GM23338 (cell line): ENCODE measurements around the gene SMYD5. TPM values are rescaled to one million over a fixed set of nuclear protein-coding genes. Genes with fewer than 3 reads are reported as not detected.

Experiments
- ATAC-seq: fragments of 200-7000 bp; cut with Tn5 transposase; 3 replicates; pipeline ENCODE4 v1.9.1; 2020
- DNase-seq: peaks from one replicate; pipeline ENCODE4 v3.0.0-alpha.2; 2015; ENCODE audit warnings: low spot score
- H2AFZ ChIP-seq: fragments of 200-600 bp; sonication (generic); 2 replicates; pipeline ENCODE4 v1.8.0; 2016; ENCODE audit warnings: antibody characterized with exemption, mild to moderate bottlenecking, moderate library complexity
- H3F3A ChIP-seq: fragments of 200-600 bp; sonication (generic); replicated peaks from 2 replicates; pipeline ENCODE4 v1.8.0; 2017; ENCODE audit warnings: antibody characterized with exemption, mixed run types, low read depth
- H3K27ac ChIP-seq: fragments of 200-600 bp; sonication (generic); 2 replicates; pipeline ENCODE4 v1.6.1; 2016; ENCODE audit warnings: low read depth
- H3K27me3 ChIP-seq: fragments of 200-600 bp; sonication (generic); 2 replicates; pipeline ENCODE4 v1.8.0; 2016; ENCODE audit warnings: mild to moderate bottlenecking, mixed run types, moderate library complexity; ENCODE audit not compliant: insufficient read depth
- H3K36me3 ChIP-seq: fragments of 200-600 bp; sonication (generic); 2 replicates; pipeline ENCODE4 v1.8.0; 2016; ENCODE audit warnings: mild to moderate bottlenecking; ENCODE audit not compliant: insufficient read depth
- H3K4me1 ChIP-seq: fragments of 200-600 bp; sonication (generic); 2 replicates; pipeline ENCODE4 v1.8.0; 2016; ENCODE audit warnings: mild to moderate bottlenecking, moderate library complexity; ENCODE audit not compliant: insufficient read depth
- H3K4me2 ChIP-seq: fragments of 200-600 bp; sonication (generic); 2 replicates; pipeline ENCODE4 v1.7.1; 2017; ENCODE audit warnings: mixed run types
- H3K4me3 ChIP-seq: fragments of 200-600 bp; sonication (generic); 2 replicates; pipeline ENCODE4 v1.6.1; 2016; ENCODE audit warnings: mixed run types
- H3K79me2 ChIP-seq: fragments of 200-600 bp; sonication (generic); replicated peaks from 2 replicates; pipeline ENCODE4 v1.8.0; 2017; ENCODE audit warnings: mild to moderate bottlenecking; ENCODE audit not compliant: insufficient read depth
- H3K9me2 ChIP-seq: fragments of 200-600 bp; sonication (generic); 2 replicates; pipeline ENCODE4 v1.8.0; 2017; ENCODE audit not compliant: insufficient read depth
- H4K20me1 ChIP-seq: fragments of 200-600 bp; sonication (generic); replicated peaks from 2 replicates; pipeline ENCODE4 v1.8.0; 2017; ENCODE audit warnings: mild to moderate bottlenecking; ENCODE audit not compliant: insufficient read depth
- H3K27ac Mint-ChIP-seq: 2 replicates; pipeline ENCODE4 v1.8.0; 2020; ENCODE audit warnings: inconsistent platforms, mild to moderate bottlenecking, moderate library complexity, mixed read lengths
- H3K27me3 Mint-ChIP-seq: 3 replicates; pipeline ENCODE4 v1.8.0; 2022; ENCODE audit warnings: low read depth, mild to moderate bottlenecking, moderate library complexity, mixed read lengths, inconsistent platforms; ENCODE audit not compliant: insufficient read depth, poor library complexity
- H3K36me3 Mint-ChIP-seq: 3 replicates; pipeline ENCODE4 v1.8.0; 2021; ENCODE audit warnings: low read depth, mild to moderate bottlenecking, inconsistent platforms, moderate library complexity, mixed read lengths
- H3K4me1 Mint-ChIP-seq: 3 replicates; pipeline ENCODE4 v1.8.0; 2020; ENCODE audit warnings: mild to moderate bottlenecking, inconsistent platforms, mixed read lengths
- H3K4me3 Mint-ChIP-seq: 3 replicates; pipeline ENCODE4 v1.8.0; 2021; ENCODE audit warnings: moderate library complexity, mild to moderate bottlenecking, inconsistent platforms, mixed read lengths
- H3K9me3 Mint-ChIP-seq: 3 replicates; pipeline ENCODE4 v1.8.0; 2020; ENCODE audit warnings: moderate library complexity, mild to moderate bottlenecking, inconsistent platforms, mixed read lengths
- CREB1 ChIP-seq: fragments of 250-450 bp; sonication (Bioruptor Pico); IDR thresholded peaks from 2 replicates; pipeline ENCODE4 v1.5.0; 2020; ENCODE audit warnings: low read depth, mild to moderate bottlenecking, moderate library complexity
- ETS1 ChIP-seq: IDR thresholded peaks from 2 replicates; pipeline ENCODE4 v1.6.1; 2016; ENCODE audit warnings: antibody characterized with exemption
- EZH2 ChIP-seq: fragments of 200-600 bp; sonication (generic); IDR thresholded peaks from one replicate; pipeline ENCODE4 v1.8.0; 2017; ENCODE audit warnings: antibody characterized with exemption, mild to moderate bottlenecking, low read depth; ENCODE audit not compliant: unreplicated experiment
- EZH2phosphoT487 ChIP-seq: fragments of 200-600 bp; sonication (generic); IDR thresholded peaks from one replicate; pipeline ENCODE4 v1.8.1; 2018; ENCODE audit warnings: antibody characterized with exemption; ENCODE audit not compliant: unreplicated experiment
- JUNB ChIP-seq: IDR thresholded peaks from one replicate; pipeline ENCODE4 v1.6.1; 2016; ENCODE audit warnings: antibody characterized with exemption; ENCODE audit not compliant: unreplicated experiment
- NANOG ChIP-seq: IDR thresholded peaks from 2 replicates; pipeline ENCODE4 v1.6.1; 2016; ENCODE audit warnings: antibody characterized with exemption, borderline replicate concordance
- POLR2AphosphoS5 ChIP-seq: IDR thresholded peaks from 2 replicates; pipeline ENCODE4 v1.6.1; 2016; ENCODE audit warnings: antibody characterized with exemption, low read depth
- STAT1 ChIP-seq: IDR thresholded peaks from one replicate; pipeline ENCODE4 v1.6.1; 2016; ENCODE audit warnings: antibody characterized with exemption; ENCODE audit not compliant: unreplicated experiment
- ZNF114 ChIP-seq: fragments of 250-450 bp; sonication (Bioruptor Pico); IDR thresholded peaks from 2 replicates; pipeline ENCODE4 v1.5.0; 2020; ENCODE audit warnings: mild to moderate bottlenecking, moderate library complexity
- ZNF331 ChIP-seq: fragments of 250-450 bp; sonication (Bioruptor Pico); IDR thresholded peaks from 2 replicates; pipeline ENCODE4 v1.5.0; 2020; ENCODE audit warnings: low read depth, mild to moderate bottlenecking, moderate library complexity
- polyA plus RNA-seq: library from polyadenylated mRNA; unstranded; fragments of >200 nt; fragmentation: Nextera tagmentation; extraction: Ambion mirVana; gene quantifications from 2 replicates; pipeline ENCODE4 v1.2.1, GENCODE V29; 2016
- total RNA-seq: library from RNA; depleted of rRNA; stranded (reverse); fragments of >200 nt; shearing (Covaris generic); gene quantifications from 2 replicates; pipeline ENCODE4 v1.2.3, GENCODE V29; 2014
- TF ChIP-seq, protein P1 (sequence below): fragments of 250-450 bp; sonication (Bioruptor Pico); IDR thresholded peaks from 2 replicates; pipeline ENCODE4 v1.5.0; 2020; ENCODE audit warnings: mild to moderate bottlenecking, moderate library complexity
- TF ChIP-seq, protein P2 (sequence below), 2 experiments: fragments of 200-600 bp in 1 of 2; sonication (generic) in 1 of 2; conservative IDR thresholded peaks; 2 replicates each; pipeline versions ENCODE4 v1.5.1 to v1.6.1; 2016 to 2017; ENCODE audit warnings: antibody characterized with exemption in 2 of 2, low read depth in 2 of 2, mild to moderate bottlenecking in 2 of 2, moderate library complexity in 1 of 2
- TF ChIP-seq, protein P3 (sequence below): IDR thresholded peaks from one replicate; pipeline ENCODE4 v1.6.1; 2018; ENCODE audit warnings: antibody characterized with exemption; ENCODE audit not compliant: unreplicated experiment

The SMYD5 gene
- total and polyA plus RNA-seq, 2 experiments from 2014 or later: 20.5 to 45.8 TPM

DNA sequence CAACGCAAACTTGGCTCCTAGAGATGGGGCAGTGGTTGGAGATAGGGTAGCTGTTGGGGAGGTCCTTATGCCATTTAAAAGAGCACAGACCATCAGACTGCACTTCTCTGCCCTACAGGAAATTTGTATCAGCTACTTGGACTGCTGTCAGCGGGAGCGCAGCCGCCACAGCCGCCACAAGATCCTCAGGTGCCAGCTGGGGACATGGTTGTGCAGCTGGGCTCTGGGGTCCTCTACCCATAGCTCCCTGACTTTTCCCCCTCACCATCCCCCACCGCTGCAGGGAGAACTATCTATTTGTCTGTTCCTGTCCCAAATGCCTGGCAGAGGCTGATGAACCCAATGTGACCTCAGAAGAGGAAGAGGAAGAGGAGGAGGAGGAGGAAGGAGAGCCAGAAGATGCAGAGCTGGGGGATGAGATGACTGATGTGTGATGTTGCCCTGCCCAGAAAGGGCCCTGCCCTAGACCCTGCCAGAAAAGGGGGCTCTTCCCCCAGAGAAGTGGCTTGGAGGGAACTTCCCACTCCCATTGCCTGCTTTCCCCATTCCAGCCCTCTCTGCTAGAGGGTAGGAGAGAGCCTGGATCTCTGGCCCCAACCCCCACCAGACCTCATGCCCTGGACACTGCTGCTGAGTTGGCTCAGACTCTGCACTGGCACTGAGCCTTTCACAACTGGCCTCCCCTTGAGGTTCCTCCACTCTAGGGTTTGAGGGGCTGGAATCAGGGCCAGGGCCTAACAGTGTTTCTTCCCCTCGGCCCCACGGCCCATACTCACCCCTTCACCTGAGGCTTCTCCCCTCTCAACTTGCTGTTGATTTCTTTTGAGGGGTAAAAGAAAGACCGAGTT, 11.7 kb downstream of the SMYD5 start:
- Mint-ChIP-seq H3K27me3 (no peaks in the 10 kb centered on the region), H3K27ac (no peak overlapping the region), H3K4me1 (no peaks in the 10 kb centered on the region), H3K36me3 (peaks cover 26% of the 10 kb centered on the region), H3K9me3 (no peaks in the 10 kb centered on the region), H3K4me3 (no peak overlapping the region)
- H3K36me3 ChIP-seq: peaks cover 12% of the 10 kb centered on the region
- H3F3A ChIP-seq: no peaks in the 10 kb centered on the region
- DNase-seq: no peak
- H4K20me1 ChIP-seq: peaks cover 8% of the 10 kb centered on the region; the same call in 1 of the 2 replicates
- ATAC-seq: no peak
- TF ChIP-seq NANOG: no peak
- no peak for TF ChIP-seq ZNF331 (CRISPR knock-in tag)
- no peak for TF ChIP-seq CREB1 (CRISPR knock-in tag)
- no peak for TF ChIP-seq JUNB
- TF ChIP-seq EZH2: no peak
- TF ChIP-seq, protein P1, sequence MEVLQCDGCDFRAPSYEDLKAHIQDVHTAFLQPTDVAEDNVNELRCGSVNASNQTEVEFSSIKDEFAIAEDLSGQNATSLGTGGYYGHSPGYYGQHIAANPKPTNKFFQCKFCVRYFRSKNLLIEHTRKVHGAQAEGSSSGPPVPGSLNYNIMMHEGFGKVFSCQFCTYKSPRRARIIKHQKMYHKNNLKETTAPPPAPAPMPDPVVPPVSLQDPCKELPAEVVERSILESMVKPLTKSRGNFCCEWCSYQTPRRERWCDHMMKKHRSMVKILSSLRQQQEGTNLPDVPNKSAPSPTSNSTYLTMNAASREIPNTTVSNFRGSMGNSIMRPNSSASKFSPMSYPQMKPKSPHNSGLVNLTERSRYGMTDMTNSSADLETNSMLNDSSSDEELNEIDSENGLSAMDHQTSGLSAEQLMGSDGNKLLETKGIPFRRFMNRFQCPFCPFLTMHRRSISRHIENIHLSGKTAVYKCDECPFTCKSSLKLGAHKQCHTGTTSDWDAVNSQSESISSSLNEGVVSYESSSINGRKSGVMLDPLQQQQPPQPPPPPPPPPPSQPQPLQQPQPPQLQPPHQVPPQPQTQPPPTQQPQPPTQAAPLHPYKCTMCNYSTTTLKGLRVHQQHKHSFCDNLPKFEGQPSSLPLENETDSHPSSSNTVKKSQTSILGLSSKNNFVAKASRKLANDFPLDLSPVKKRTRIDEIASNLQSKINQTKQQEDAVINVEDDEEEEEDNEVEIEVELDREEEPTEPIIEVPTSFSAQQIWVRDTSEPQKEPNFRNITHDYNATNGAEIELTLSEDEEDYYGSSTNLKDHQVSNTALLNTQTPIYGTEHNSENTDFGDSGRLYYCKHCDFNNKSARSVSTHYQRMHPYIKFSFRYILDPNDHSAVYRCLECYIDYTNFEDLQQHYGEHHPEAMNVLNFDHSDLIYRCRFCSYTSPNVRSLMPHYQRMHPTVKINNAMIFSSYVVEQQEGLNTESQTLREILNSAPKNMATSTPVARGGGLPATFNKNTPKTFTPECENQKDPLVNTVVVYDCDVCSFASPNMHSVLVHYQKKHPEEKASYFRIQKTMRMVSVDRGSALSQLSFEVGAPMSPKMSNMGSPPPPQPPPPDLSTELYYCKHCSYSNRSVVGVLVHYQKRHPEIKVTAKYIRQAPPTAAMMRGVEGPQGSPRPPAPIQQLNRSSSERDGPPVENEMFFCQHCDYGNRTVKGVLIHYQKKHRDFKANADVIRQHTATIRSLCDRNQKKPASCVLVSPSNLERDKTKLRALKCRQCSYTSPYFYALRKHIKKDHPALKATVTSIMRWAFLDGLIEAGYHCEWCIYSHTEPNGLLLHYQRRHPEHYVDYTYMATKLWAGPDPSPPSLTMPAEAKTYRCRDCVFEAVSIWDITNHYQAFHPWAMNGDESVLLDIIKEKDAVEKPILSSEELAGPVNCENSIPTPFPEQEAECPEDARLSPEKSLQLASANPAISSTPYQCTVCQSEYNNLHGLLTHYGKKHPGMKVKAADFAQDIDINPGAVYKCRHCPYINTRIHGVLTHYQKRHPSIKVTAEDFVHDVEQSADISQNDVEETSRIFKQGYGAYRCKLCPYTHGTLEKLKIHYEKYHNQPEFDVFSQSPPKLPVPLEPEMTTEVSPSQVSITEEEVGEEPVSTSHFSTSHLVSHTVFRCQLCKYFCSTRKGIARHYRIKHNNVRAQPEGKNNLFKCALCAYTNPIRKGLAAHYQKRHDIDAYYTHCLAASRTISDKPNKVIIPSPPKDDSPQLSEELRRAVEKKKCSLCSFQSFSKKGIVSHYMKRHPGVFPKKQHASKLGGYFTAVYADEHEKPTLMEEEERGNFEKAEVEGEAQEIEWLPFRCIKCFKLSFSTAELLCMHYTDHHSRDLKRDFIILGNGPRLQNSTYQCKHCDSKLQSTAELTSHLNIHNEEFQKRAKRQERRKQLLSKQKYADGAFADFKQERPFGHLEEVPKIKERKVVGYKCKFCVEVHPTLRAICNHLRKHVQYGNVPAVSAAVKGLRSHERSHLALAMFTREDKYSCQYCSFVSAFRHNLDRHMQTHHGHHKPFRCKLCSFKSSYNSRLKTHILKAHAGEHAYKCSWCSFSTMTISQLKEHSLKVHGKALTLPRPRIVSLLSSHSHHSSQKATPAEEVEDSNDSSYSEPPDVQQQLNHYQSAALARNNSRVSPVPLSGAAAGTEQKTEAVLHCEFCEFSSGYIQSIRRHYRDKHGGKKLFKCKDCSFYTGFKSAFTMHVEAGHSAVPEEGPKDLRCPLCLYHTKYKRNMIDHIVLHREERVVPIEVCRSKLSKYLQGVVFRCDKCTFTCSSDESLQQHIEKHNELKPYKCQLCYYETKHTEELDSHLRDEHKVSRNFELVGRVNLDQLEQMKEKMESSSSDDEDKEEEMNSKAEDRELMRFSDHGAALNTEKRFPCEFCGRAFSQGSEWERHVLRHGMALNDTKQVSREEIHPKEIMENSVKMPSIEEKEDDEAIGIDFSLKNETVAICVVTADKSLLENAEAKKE (CRISPR knock-in tag): no peak
- no peak for TF ChIP-seq ZNF114 (CRISPR knock-in tag)
- TF ChIP-seq, protein P2, sequence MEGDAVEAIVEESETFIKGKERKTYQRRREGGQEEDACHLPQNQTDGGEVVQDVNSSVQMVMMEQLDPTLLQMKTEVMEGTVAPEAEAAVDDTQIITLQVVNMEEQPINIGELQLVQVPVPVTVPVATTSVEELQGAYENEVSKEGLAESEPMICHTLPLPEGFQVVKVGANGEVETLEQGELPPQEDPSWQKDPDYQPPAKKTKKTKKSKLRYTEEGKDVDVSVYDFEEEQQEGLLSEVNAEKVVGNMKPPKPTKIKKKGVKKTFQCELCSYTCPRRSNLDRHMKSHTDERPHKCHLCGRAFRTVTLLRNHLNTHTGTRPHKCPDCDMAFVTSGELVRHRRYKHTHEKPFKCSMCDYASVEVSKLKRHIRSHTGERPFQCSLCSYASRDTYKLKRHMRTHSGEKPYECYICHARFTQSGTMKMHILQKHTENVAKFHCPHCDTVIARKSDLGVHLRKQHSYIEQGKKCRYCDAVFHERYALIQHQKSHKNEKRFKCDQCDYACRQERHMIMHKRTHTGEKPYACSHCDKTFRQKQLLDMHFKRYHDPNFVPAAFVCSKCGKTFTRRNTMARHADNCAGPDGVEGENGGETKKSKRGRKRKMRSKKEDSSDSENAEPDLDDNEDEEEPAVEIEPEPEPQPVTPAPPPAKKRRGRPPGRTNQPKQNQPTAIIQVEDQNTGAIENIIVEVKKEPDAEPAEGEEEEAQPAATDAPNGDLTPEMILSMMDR (conservative IDR thresholded peaks at IDR 0.05; ENCODE audit: low read depth in 2 of 2): no peak
- TF ChIP-seq, protein P3, sequence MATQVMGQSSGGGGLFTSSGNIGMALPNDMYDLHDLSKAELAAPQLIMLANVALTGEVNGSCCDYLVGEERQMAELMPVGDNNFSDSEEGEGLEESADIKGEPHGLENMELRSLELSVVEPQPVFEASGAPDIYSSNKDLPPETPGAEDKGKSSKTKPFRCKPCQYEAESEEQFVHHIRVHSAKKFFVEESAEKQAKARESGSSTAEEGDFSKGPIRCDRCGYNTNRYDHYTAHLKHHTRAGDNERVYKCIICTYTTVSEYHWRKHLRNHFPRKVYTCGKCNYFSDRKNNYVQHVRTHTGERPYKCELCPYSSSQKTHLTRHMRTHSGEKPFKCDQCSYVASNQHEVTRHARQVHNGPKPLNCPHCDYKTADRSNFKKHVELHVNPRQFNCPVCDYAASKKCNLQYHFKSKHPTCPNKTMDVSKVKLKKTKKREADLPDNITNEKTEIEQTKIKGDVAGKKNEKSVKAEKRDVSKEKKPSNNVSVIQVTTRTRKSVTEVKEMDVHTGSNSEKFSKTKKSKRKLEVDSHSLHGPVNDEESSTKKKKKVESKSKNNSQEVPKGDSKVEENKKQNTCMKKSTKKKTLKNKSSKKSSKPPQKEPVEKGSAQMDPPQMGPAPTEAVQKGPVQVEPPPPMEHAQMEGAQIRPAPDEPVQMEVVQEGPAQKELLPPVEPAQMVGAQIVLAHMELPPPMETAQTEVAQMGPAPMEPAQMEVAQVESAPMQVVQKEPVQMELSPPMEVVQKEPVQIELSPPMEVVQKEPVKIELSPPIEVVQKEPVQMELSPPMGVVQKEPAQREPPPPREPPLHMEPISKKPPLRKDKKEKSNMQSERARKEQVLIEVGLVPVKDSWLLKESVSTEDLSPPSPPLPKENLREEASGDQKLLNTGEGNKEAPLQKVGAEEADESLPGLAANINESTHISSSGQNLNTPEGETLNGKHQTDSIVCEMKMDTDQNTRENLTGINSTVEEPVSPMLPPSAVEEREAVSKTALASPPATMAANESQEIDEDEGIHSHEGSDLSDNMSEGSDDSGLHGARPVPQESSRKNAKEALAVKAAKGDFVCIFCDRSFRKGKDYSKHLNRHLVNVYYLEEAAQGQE: no peak
- TF ChIP-seq ETS1: no peak
- no peak for TF ChIP-seq EZH2phosphoT487
- no peak for TF ChIP-seq POLR2AphosphoS5
- no peak for TF ChIP-seq STAT1
- H2AFZ ChIP-seq: no peak overlapping the region
- no peaks in the 10 kb centered on the region for H3K9me2 ChIP-seq
- no peak overlapping the region for H3K4me2 ChIP-seq
- no peaks in the 10 kb centered on the region for H3K27me3 ChIP-seq
- no peaks in the 10 kb centered on the region for H3K4me1 ChIP-seq
- H3K27ac ChIP-seq: no peak overlapping the region
- H3K79me2 ChIP-seq: no peaks in the 10 kb centered on the region
- no peak overlapping the region for H3K4me3 ChIP-seq
